ENCODE data around the gene DCDC1.

The DCDC1 gene

GRCh38 chr11:31030138-31030792, 339.3 kb downstream of the DCDC1 start:
- Histone ChIP-seq H3K4me3 (IDR thresholded peaks at IDR 0.05; ENCODE audit: insufficient read depth, low read depth, low read length) (no peak overlapping the region), H3K4me2 (no peak overlapping the region), H4K20me1 (ENCODE audit: insufficient read depth) (no peaks in the 10 kb centered on the region), H3K9ac (no peak overlapping the region), H3K27ac (no peak overlapping the region), H3K36me3 (ENCODE audit: insufficient read depth) (no peaks in the 10 kb centered on the region), H2AFZ (ENCODE audit: low read depth) (no peak overlapping the region), H3K4me1 (ENCODE audit: low read depth, poor library complexity, severe bottlenecking) (no peaks in the 10 kb centered on the region), H3K79me2 (ENCODE audit: insufficient read depth, low read depth) (no peaks in the 10 kb centered on the region), H3K27me3 (ENCODE audit: insufficient read depth, low read depth) (no peaks in the 10 kb centered on the region)
- TF ChIP-seq, protein P1, sequence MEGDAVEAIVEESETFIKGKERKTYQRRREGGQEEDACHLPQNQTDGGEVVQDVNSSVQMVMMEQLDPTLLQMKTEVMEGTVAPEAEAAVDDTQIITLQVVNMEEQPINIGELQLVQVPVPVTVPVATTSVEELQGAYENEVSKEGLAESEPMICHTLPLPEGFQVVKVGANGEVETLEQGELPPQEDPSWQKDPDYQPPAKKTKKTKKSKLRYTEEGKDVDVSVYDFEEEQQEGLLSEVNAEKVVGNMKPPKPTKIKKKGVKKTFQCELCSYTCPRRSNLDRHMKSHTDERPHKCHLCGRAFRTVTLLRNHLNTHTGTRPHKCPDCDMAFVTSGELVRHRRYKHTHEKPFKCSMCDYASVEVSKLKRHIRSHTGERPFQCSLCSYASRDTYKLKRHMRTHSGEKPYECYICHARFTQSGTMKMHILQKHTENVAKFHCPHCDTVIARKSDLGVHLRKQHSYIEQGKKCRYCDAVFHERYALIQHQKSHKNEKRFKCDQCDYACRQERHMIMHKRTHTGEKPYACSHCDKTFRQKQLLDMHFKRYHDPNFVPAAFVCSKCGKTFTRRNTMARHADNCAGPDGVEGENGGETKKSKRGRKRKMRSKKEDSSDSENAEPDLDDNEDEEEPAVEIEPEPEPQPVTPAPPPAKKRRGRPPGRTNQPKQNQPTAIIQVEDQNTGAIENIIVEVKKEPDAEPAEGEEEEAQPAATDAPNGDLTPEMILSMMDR (conservative IDR thresholded peaks at IDR 0.05; ENCODE audit: low read depth, low read length): no peak

- Histone ChIP-seq H4K20me1 (ENCODE audit: insufficient read depth) (no peaks in the 10 kb centered on the region), H3K27me3 (ENCODE audit: insufficient read depth, low read depth) (no peaks in the 10 kb centered on the region), H2AFZ (ENCODE audit: low read depth) (no peak overlapping the region), H3K4me3 (IDR thresholded peaks at IDR 0.05; ENCODE audit: insufficient read depth, low read depth, low read length) (no peak overlapping the region), H3K27ac (no peak overlapping the region), H3K4me2 (no peak overlapping the region), H3K36me3 (ENCODE audit: insufficient read depth) (no peaks in the 10 kb centered on the region), H3K9ac (no peak overlapping the region), H3K79me2 (ENCODE audit: insufficient read depth, low read depth) (no peaks in the 10 kb centered on the region), H3K4me1 (ENCODE audit: low read depth, poor library complexity, severe bottlenecking) (peaks cover 7% of the 10 kb centered on the region)
- TF ChIP-seq, protein P1 (conservative IDR thresholded peaks at IDR 0.05; ENCODE audit: low read depth, low read length): no peak
Measured at GRCh38 chr11:31026315-31026714, 343.2 kb downstream of the DCDC1 start.

- no peaks in the 10 kb centered on the region for H4K20me1 ChIP-seq (ENCODE audit: insufficient read depth)
- no peak overlapping the region for H3K27ac ChIP-seq
- H3K4me2 ChIP-seq: no peak overlapping the region
- no peaks in the 10 kb centered on the region for H3K79me2 ChIP-seq (ENCODE audit: insufficient read depth, low read depth)
- no peak overlapping the region for H3K4me3 ChIP-seq (IDR thresholded peaks at IDR 0.05; ENCODE audit: insufficient read depth, low read depth, low read length)
- H3K36me3 ChIP-seq (ENCODE audit: insufficient read depth): no peaks in the 10 kb centered on the region
- no peak overlapping the region for H3K9ac ChIP-seq
- H3K27me3 ChIP-seq (ENCODE audit: insufficient read depth, low read depth): no peaks in the 10 kb centered on the region
- TF ChIP-seq, protein P1 (conservative IDR thresholded peaks at IDR 0.05; ENCODE audit: low read depth, low read length): no peak
- H3K4me1 ChIP-seq (ENCODE audit: low read depth, poor library complexity, severe bottlenecking): peaks cover 7% of the 10 kb centered on the region
- H2AFZ ChIP-seq (ENCODE audit: low read depth): no peak overlapping the region
Measured at GRCh38 chr11:31022080-31022479, 347.5 kb downstream of the DCDC1 start.

DNA sequence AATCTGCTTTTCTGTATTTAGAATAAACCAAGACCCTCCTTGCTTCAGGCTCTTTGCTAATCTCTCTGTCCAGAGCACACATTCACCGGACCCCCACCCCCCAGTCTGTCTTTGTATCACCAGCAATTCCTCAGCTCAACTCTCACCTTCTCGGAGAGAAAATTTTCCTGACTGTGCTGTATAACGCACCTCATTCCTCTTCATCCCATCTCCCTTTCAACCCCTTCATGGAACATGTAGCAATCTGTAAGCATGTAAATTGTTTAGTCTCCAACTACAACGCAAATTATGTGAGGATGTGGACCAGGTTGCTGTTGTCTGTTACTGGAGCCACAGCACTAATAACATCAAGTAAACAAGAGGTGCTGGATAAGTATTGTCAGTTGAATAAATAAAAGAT, 349.8 kb downstream of the DCDC1 start:
- H3K4me1 ChIP-seq (ENCODE audit: low read depth, poor library complexity, severe bottlenecking): peaks cover 7% of the 10 kb centered on the region
- H3K4me3 ChIP-seq (IDR thresholded peaks at IDR 0.05; ENCODE audit: insufficient read depth, low read depth, low read length): no peak overlapping the region
- H3K27ac ChIP-seq: no peak overlapping the region
- H3K27me3 ChIP-seq (ENCODE audit: insufficient read depth, low read depth): no peaks in the 10 kb centered on the region
- TF ChIP-seq, protein P1 (conservative IDR thresholded peaks at IDR 0.05; ENCODE audit: low read depth, low read length): no peak
- no peaks in the 10 kb centered on the region for H3K36me3 ChIP-seq (ENCODE audit: insufficient read depth)
- no peaks in the 10 kb centered on the region for H3K79me2 ChIP-seq (ENCODE audit: insufficient read depth, low read depth)
- H3K9ac ChIP-seq: no peak overlapping the region
- H3K4me2 ChIP-seq: no peak overlapping the region
- no peaks in the 10 kb centered on the region for H4K20me1 ChIP-seq (ENCODE audit: insufficient read depth)
- H2AFZ ChIP-seq (ENCODE audit: low read depth): no peak overlapping the region

Measured in KMS-11 (cell line).